Measurements from ENCODE around the gene MLNR. TPM values are rescaled to one million over a fixed set of nuclear protein-coding genes. Genes with fewer than 3 reads are reported as not detected.

Gene MLNR
- total and polyA plus RNA-seq, 11 donors, result 0.50 to 0.75 TPM; not detected in 9

DNA sequence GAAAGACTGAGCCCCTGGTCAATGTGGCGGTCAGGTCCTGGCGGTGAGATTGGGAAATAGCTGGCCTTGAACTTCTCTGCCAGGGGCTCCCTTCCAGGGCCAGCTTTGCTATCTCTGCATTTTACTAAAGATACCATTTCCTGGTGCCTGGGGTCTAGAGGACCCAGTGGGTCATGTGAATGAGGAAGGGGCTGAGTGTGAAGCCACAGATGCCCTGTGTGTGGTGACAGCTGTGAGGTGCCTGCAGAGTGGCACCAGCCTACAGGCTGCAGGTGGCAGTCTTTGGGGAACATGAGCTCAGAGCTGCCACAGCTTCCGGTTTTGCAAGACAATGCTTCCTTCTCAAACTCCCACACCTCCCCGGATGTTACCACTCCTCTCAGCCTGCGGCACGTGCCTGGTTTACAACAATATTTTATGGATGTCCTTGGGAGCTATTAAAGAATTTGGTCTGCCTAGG is 5.2 kb upstream of the MLNR start:
- Histone ChIP-seq H3K4me3 (no peak overlapping the region), H3K4me1 (peaks cover 0 to 18% (median 0%) of the 10 kb centered on the region in 12 donors), H3K36me3 (peaks cover 0 to 9% (median 0%) of the 10 kb centered on the region in 9 donors), H3K27me3 (peaks cover under 1 to 19% (median 14%) of the 10 kb centered on the region in 9 donors), H3K27ac (no peak overlapping the region), H3K9me3 (no peaks in the 10 kb centered on the region)
- intact Hi-C loops (cut with DNase I), result no loop called here
- TF ChIP-seq, protein P1, sequence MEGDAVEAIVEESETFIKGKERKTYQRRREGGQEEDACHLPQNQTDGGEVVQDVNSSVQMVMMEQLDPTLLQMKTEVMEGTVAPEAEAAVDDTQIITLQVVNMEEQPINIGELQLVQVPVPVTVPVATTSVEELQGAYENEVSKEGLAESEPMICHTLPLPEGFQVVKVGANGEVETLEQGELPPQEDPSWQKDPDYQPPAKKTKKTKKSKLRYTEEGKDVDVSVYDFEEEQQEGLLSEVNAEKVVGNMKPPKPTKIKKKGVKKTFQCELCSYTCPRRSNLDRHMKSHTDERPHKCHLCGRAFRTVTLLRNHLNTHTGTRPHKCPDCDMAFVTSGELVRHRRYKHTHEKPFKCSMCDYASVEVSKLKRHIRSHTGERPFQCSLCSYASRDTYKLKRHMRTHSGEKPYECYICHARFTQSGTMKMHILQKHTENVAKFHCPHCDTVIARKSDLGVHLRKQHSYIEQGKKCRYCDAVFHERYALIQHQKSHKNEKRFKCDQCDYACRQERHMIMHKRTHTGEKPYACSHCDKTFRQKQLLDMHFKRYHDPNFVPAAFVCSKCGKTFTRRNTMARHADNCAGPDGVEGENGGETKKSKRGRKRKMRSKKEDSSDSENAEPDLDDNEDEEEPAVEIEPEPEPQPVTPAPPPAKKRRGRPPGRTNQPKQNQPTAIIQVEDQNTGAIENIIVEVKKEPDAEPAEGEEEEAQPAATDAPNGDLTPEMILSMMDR (IDR thresholded peaks at IDR 0.05), result no peak
- no peak for TF ChIP-seq POLR2A (IDR thresholded peaks at IDR 0.05)
- peak; percentile 22 to 66 (median 38) for DNase-seq
- ATAC-seq, result peak in 3 of 4 donors; percentile 53 to 71 (median 53)
- 46 to 60% (median 53%) methylated on average over 6 of the region's 6 CpGs for WGBS, 4 donors

DNA sequence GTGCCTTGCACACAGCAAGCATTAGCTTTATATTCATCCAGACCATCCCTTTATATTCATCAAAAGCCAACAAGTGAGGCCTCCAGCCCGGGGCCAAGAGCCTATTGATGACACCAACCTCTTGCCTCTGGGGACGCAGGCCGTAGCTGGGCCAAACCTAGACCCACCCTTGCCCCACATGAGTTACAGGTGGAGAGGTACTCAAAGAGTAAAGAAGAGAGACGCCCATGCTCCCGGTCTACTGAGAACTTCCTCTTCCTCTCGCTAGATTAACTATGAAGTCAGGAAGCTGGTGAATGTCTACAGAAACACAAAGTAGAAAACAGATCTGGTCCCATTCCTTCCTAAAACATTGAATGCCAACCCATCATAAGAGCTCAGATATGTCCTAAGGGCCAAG is 3.8 kb upstream of the MLNR start:
- Histone ChIP-seq H3K27me3 (peaks cover 13 to 33% (median 24%) of the 10 kb centered on the region in 9 donors), H3K4me1 (peaks cover 0 to 29% (median 4%) of the 10 kb centered on the region in 12 donors), H3K4me3 (no peak overlapping the region), H3K36me3 (no peaks in the 10 kb centered on the region), H3K27ac (no peak overlapping the region), H3K9me3 (no peaks in the 10 kb centered on the region)
- intact Hi-C loops (cut with DNase I), result no loop called here
- ATAC-seq (no peak), DNase-seq (no peak)
- TF ChIP-seq, protein P1 (IDR thresholded peaks at IDR 0.05), result no peak
- no peak for TF ChIP-seq POLR2A (IDR thresholded peaks at IDR 0.05)
- 84 to 93% (median 88%) methylated on average over 6 of the region's 6 CpGs for WGBS, 4 donors

DNA sequence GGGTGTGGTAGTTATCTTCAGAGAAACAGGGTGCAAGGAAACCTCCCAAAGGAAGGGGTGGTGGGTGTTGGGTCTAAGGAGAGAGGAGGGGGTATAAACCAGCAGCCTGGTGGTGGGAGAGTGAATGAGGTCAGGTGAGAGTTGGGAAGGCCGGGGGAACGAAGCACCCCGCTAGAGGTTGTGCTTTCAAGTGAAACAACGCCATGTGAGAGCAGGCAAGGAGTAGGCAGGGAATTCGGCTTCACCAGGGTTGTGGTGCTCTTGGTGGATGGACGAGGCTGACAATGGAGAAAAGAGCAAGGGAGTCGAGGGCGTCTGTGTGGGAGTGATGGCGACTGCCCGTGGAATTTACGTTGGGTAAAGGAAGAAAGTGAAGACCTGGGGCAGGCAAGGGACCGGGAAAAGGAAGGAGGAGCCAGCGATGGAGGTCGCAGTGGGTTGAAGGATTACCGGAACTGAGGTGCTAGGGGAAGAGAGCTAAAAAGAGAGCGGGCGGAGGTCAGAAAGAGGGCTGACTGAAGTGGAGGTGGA is 2.1 kb upstream of the MLNR start:
- WGBS, 4 donors, result 43 to 52% (median 47%) methylated on average over 17 of the region's 17 CpGs
- ATAC-seq (no peak), DNase-seq (no peak)
- no peak overlapping the region for H3K4me3 ChIP-seq
- peaks cover 13 to 48% (median 35%) of the 10 kb centered on the region in 9 donors for H3K27me3 ChIP-seq
- H3K9me3 ChIP-seq, result no peaks in the 10 kb centered on the region
- H3K27ac ChIP-seq, result no peak overlapping the region
- H3K36me3 ChIP-seq, result no peaks in the 10 kb centered on the region
- intact Hi-C loops (cut with DNase I), result no loop called here
- H3K4me1 ChIP-seq, result peaks cover 0 to 29% (median 4%) of the 10 kb centered on the region in 12 donors
- TF ChIP-seq POLR2A (IDR thresholded peaks at IDR 0.05), result no peak
- TF ChIP-seq, protein P1 (IDR thresholded peaks at IDR 0.05), result no peak

DNA sequence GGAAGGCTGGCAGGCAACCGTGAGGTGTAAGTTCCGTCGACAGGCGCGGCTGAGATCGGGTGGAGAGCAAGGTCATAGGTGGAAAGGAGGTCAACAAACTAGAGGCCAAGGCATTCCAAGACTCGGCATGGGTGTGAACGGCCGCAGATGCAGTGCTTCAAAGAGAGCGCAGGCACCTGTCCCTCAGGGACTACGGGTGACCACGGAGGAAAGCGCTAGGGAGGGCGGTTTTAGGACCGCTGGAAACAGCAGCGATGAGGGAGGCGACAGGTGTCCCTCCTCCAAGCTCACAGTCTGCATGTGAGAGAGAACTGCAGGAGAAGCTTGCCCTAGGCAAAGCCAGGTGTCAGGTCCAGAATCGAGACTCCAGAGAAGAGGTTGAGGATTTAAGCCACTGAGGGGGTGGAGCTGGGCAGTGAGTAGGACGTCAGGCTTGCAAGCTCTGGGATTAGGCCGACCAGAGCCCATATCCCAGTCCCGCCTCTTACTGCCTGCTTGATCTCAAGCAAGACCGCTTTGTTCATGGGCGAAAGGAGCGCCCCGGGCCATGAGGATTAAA is 1.6 kb upstream of the MLNR start:
- no peak overlapping the region for H3K27ac ChIP-seq
- peaks cover 13 to 53% (median 35%) of the 10 kb centered on the region in 9 donors for H3K27me3 ChIP-seq
- no peak for ATAC-seq
- peaks cover 0 to 29% (median 4%) of the 10 kb centered on the region in 12 donors for H3K4me1 ChIP-seq
- 25 to 37% (median 33%) methylated on average over 25 of the region's 25 CpGs for WGBS, 4 donors
- no peaks in the 10 kb centered on the region for H3K36me3 ChIP-seq
- no peak for DNase-seq
- no peak overlapping the region for H3K4me3 ChIP-seq
- TF ChIP-seq POLR2A (IDR thresholded peaks at IDR 0.05), result no peak
- TF ChIP-seq, protein P1 (IDR thresholded peaks at IDR 0.05), result no peak
- intact Hi-C loops (cut with DNase I), result no loop called here
- H3K9me3 ChIP-seq, result no peaks in the 10 kb centered on the region

Measured in heart left ventricle (tissue), 16 donors.